ENCODE data around the gene RAP2B. TPM values are rescaled to one million over a fixed set of nuclear protein-coding genes. Genes with fewer than 3 reads are reported as not detected.

The RAP2B gene
- total RNA-seq, 1 donor from 2014 or later: 2.7 TPM

- Histone ChIP-seq H3K36me3 (no peaks in the 10 kb centered on the region), H3K27ac (replicated peaks) (no peak overlapping the region), H3K4me3 (no peak overlapping the region), H3K27me3 (ENCODE audit: low read depth) (no peaks in the 10 kb centered on the region), H3K9me3 (replicated peaks) (no peaks in the 10 kb centered on the region), H3K4me1 (no peaks in the 10 kb centered on the region)
- intact Hi-C loops (cut with micrococcal nuclease): no loop called here
- DNase-seq: no peak
- no peak for TF ChIP-seq CTCF (IDR thresholded peaks at IDR 0.05; ENCODE audit: borderline replicate concordance)
Measured at GRCh38 chr3:153215497-153215896, 53.5 kb downstream of the RAP2B start.

GRCh38 chr3:153215966-153216365 lies 53.9 kb downstream of the RAP2B start:
- intact Hi-C loops (cut with micrococcal nuclease): no loop called here
- DNase-seq: no peak
- H3K4me1 ChIP-seq: peaks cover 4% of the 10 kb centered on the region

GRCh38 chr3:153216928-153217327 lies 54.9 kb downstream of the RAP2B start:
- H3K4me1 ChIP-seq: peaks cover 14% of the 10 kb centered on the region
- no peaks in the 10 kb centered on the region for H3K27me3 ChIP-seq (ENCODE audit: low read depth)
- no peaks in the 10 kb centered on the region for H3K36me3 ChIP-seq
- H3K4me3 ChIP-seq: no peak overlapping the region
- H3K27ac ChIP-seq (replicated peaks): no peak overlapping the region
- H3K9me3 ChIP-seq (replicated peaks): no peaks in the 10 kb centered on the region
- intact Hi-C loops (cut with micrococcal nuclease): no loop called here
- no peak for TF ChIP-seq CTCF (IDR thresholded peaks at IDR 0.05; ENCODE audit: borderline replicate concordance)
- no peak for DNase-seq

More at GRCh38 chr3:153215966-153216365, 53.9 kb downstream of the RAP2B start:
- H3K9me3 ChIP-seq (replicated peaks): no peaks in the 10 kb centered on the region
- H3K27me3 ChIP-seq (ENCODE audit: low read depth): no peaks in the 10 kb centered on the region
- no peaks in the 10 kb centered on the region for H3K36me3 ChIP-seq
- H3K27ac ChIP-seq (replicated peaks): no peak overlapping the region
- no peak overlapping the region for H3K4me3 ChIP-seq
- no peak for TF ChIP-seq CTCF (IDR thresholded peaks at IDR 0.05; ENCODE audit: borderline replicate concordance)

- no peak overlapping the region for H3K27ac ChIP-seq (replicated peaks)
- intact Hi-C loops (cut with micrococcal nuclease): no loop called here
- no peaks in the 10 kb centered on the region for H3K36me3 ChIP-seq
- DNase-seq: no peak
- TF ChIP-seq CTCF (IDR thresholded peaks at IDR 0.05; ENCODE audit: borderline replicate concordance): no peak
- H3K4me1 ChIP-seq: peaks cover 22% of the 10 kb centered on the region
- no peaks in the 10 kb centered on the region for H3K9me3 ChIP-seq (replicated peaks)
- no peak overlapping the region for H3K4me3 ChIP-seq
- no peaks in the 10 kb centered on the region for H3K27me3 ChIP-seq (ENCODE audit: low read depth)
Measured at GRCh38 chr3:153219146-153219545, 57.1 kb downstream of the RAP2B start.

All from left ventricle myocardium inferior (tissue), 1 donor.